Fibroblast of gingiva (primary cell): Measurements from ENCODE around the gene RIT1.
A peak's percentile ranks its signal among the peaks of the same experiment; 100 is the strongest.
"Not testable (repeated sequence)": the region's sequence is repeated elsewhere in the genome, so short reads cannot be mapped to it uniquely, and the experiment has no call there.

ENCODE experiments used
- DNase-seq: peaks from one replicate; pipeline ENCODE4 v3.0.0-alpha.2; 2011; ENCODE audit warnings: low read depth

RIT1 gene

GRCh38 chr1:155933591-155934096 is 22.5 kb upstream of the RIT1 start:
- DNase-seq, result no peak

- no peak for DNase-seq
Measured at GRCh38 chr1:155932487-155932886, 21.3 kb upstream of the RIT1 start.

- no peak for DNase-seq
Measured at GRCh38 chr1:155932081-155932480, 20.9 kb upstream of the RIT1 start.

GRCh38 chr1:155931332-155932038 is 20.3 kb upstream of the RIT1 start:
- no peak for DNase-seq

GRCh38 chr1:155930725-155931124 is 19.6 kb upstream of the RIT1 start:
- not testable (repeated sequence) for DNase-seq

GRCh38 chr1:155929057-155929456 is 17.9 kb upstream of the RIT1 start:
- no peak for DNase-seq

GRCh38 chr1:155925506-155925905 is 14.4 kb upstream of the RIT1 start:
- DNase-seq, result no peak

- DNase-seq, result no peak
Measured at GRCh38 chr1:155920717-155921116, 9.6 kb upstream of the RIT1 start.

- no peak for DNase-seq
Measured at GRCh38 chr1:155919801-155920200, 8.7 kb upstream of the RIT1 start.

- DNase-seq, result no peak
Measured at GRCh38 chr1:155918660-155919059, 7.5 kb upstream of the RIT1 start.

- DNase-seq, result peak; percentile 13
Measured at GRCh38 chr1:155913969-155914757, 3.0 kb upstream of the RIT1 start.

GRCh38 chr1:155912056-155912536 is 947 bp upstream of the RIT1 start:
- no peak for DNase-seq

GRCh38 chr1:155910621-155911121 is 478 bp downstream of the RIT1 start:
- DNase-seq, result peak; percentile 38

GRCh38 chr1:155909894-155910293 is 1.3 kb downstream of the RIT1 start:
- DNase-seq, result peak; percentile 45

GRCh38 chr1:155904261-155904660 is 6.9 kb downstream of the RIT1 start:
- DNase-seq, result no peak

GRCh38 chr1:155900161-155900560 is 11.0 kb downstream of the RIT1 start:
- no peak for DNase-seq

GRCh38 chr1:155899683-155900082 is 11.5 kb downstream of the RIT1 start:
- no peak for DNase-seq

- DNase-seq, result no peak
Measured at GRCh38 chr1:155898888-155899287, 12.3 kb downstream of the RIT1 start.

- peak; percentile 34 for DNase-seq
Measured at GRCh38 chr1:155897746-155898145, 13.4 kb downstream of the RIT1 start.

- DNase-seq, result not testable (repeated sequence)
Measured at GRCh38 chr1:155896476-155896875, 14.7 kb downstream of the RIT1 start.

- DNase-seq, result not testable (repeated sequence)
Measured at GRCh38 chr1:155895617-155896016, 15.5 kb downstream of the RIT1 start.

GRCh38 chr1:155893389-155894142 is 17.6 kb downstream of the RIT1 start:
- peak; percentile 87 for DNase-seq
